HEK293 (cell line): Measurements from ENCODE around the gene RFTN1.
A peak's percentile ranks its signal among the peaks of the same experiment; 100 is the strongest.

Experiments
- CTCF ChIA-PET: fragments of 350-600 bp; formaldehyde crosslinking; extraction: SDS; loops from one replicate; lab custom pipeline; 2021; ENCODE audit warnings: antibody characterized with exemption; lab: Yijun Ruan, JAX
- POLR2A ChIA-PET: fragments of 300-600 bp; formaldehyde crosslinking; extraction: SDS; loops from one replicate; lab custom pipeline; 2020; ENCODE audit warnings: antibody characterized with exemption, inconsistent platforms; lab: Yijun Ruan, JAX
- H3K27ac ChIP-seq: fragments of 200-500 bp; sonication (Bioruptor generic); 2 replicates; pipeline ENCODE4 v1.5.1; 2014; ENCODE audit warnings: low read depth, low read length, control low read depth, inconsistent platforms; ENCODE audit errors: extremely low read depth
- H3K36me3 ChIP-seq, 2 experiments: fragments of 200-500 bp in 1 of 2; sonication (Bioruptor generic) in 1 of 2; 1 replicate in 1 of 2; 2 replicates in 1 of 2; pipeline ENCODE4 v1.5.1; 2014 to 2017; ENCODE audit warnings: inconsistent platforms in 2 of 2, low read length in 2 of 2; ENCODE audit not compliant: control insufficient read depth in 2 of 2, insufficient read depth in 1 of 2
- H3K4me1 ChIP-seq: fragments of 200-500 bp; sonication (Bioruptor generic); 2 replicates; pipeline ENCODE4 v1.5.1; 2014; ENCODE audit warnings: mild to moderate bottlenecking, low read length, inconsistent platforms; ENCODE audit not compliant: control insufficient read depth, insufficient read depth
- H3K4me3 ChIP-seq: 2 replicates; pipeline ENCODE4 v1.5.1; 2011; ENCODE audit warnings: low read depth, mild to moderate bottlenecking, control low read depth, low read length, moderate library complexity
- H3K9me3 ChIP-seq: fragments of 200-500 bp; sonication (Bioruptor generic); 2 replicates; pipeline ENCODE4 v1.5.1; 2014; ENCODE audit warnings: low read depth, low read length, inconsistent platforms; ENCODE audit not compliant: control insufficient read depth, insufficient read depth
- KLF9 ChIP-seq: fragments of 450-650 bp; formaldehyde crosslinking; IDR thresholded peaks from 2 replicates; pipeline ENCODE4 v1.5.1; 2016; ENCODE audit warnings: missing biosample characterization, missing genetic modification characterization, low read depth
- OSR2 ChIP-seq: fragments of 450-650 bp; formaldehyde crosslinking; IDR thresholded peaks from 2 replicates; pipeline ENCODE4 v1.5.1; 2016; ENCODE audit warnings: missing biosample characterization, missing genetic modification characterization
- SP2 ChIP-seq: fragments of 450-650 bp; formaldehyde crosslinking; IDR thresholded peaks from 2 replicates; pipeline ENCODE4 v1.5.1; 2016; ENCODE audit warnings: missing biosample characterization, missing genetic modification characterization
- ZEB2 ChIP-seq: fragments of 450-650 bp; formaldehyde crosslinking; IDR thresholded peaks from 2 replicates; pipeline ENCODE4 v1.5.1; 2016; ENCODE audit warnings: missing biosample characterization, missing genetic modification characterization
- ZNF184 ChIP-seq: fragments of 450-650 bp; IDR thresholded peaks from 2 replicates; pipeline ENCODE4 v1.5.1; 2018; ENCODE audit warnings: missing biosample characterization, mild to moderate bottlenecking, missing genetic modification characterization
- ZNF37A ChIP-seq: fragments of 450-650 bp; IDR thresholded peaks from 2 replicates; pipeline ENCODE4 v1.5.1; 2018; ENCODE audit warnings: missing biosample characterization, missing genetic modification characterization
- ZNF571 ChIP-seq: fragments of 450-650 bp; formaldehyde crosslinking; IDR thresholded peaks from 2 replicates; pipeline ENCODE4 v1.5.0; 2017; ENCODE audit warnings: missing biosample characterization, missing genetic modification characterization
- ZNF654 ChIP-seq: fragments of 450-650 bp; formaldehyde crosslinking; IDR thresholded peaks from 2 replicates; pipeline ENCODE4 v1.5.1; 2016; ENCODE audit warnings: low read depth, missing biosample characterization, missing genetic modification characterization
- ZNF677 ChIP-seq: fragments of 450-650 bp; IDR thresholded peaks from 2 replicates; pipeline ENCODE4 v1.5.0; 2018; ENCODE audit warnings: missing biosample characterization, mild to moderate bottlenecking, missing genetic modification characterization, moderate library complexity
- TF ChIP-seq, protein P1 (sequence below): fragments of 450-650 bp; formaldehyde crosslinking; IDR thresholded peaks from 2 replicates; pipeline ENCODE4 v1.5.1; 2016; ENCODE audit warnings: missing biosample characterization, missing genetic modification characterization
- TF ChIP-seq, protein P2 (sequence below): fragments of 450-650 bp; formaldehyde crosslinking; IDR thresholded peaks from 2 replicates; pipeline ENCODE4 v1.5.1; 2016; ENCODE audit warnings: missing biosample characterization, missing genetic modification characterization
- TF ChIP-seq, protein P3 (sequence below): fragments of 450-650 bp; IDR thresholded peaks from 2 replicates; pipeline ENCODE4 v1.5.1; 2018; ENCODE audit warnings: missing biosample characterization, missing genetic modification characterization
- TF ChIP-seq, protein P4 (sequence below): fragments of 450-650 bp; formaldehyde crosslinking; IDR thresholded peaks from 2 replicates; pipeline ENCODE4 v1.5.1; 2016; ENCODE audit warnings: missing biosample characterization, missing genetic modification characterization
- TF ChIP-seq, protein P5 (sequence below): fragments of 450-650 bp; formaldehyde crosslinking; IDR thresholded peaks from 2 replicates; pipeline ENCODE4 v1.5.1; 2016; ENCODE audit warnings: missing biosample characterization, missing genetic modification characterization

Gene RFTN1

DNA sequence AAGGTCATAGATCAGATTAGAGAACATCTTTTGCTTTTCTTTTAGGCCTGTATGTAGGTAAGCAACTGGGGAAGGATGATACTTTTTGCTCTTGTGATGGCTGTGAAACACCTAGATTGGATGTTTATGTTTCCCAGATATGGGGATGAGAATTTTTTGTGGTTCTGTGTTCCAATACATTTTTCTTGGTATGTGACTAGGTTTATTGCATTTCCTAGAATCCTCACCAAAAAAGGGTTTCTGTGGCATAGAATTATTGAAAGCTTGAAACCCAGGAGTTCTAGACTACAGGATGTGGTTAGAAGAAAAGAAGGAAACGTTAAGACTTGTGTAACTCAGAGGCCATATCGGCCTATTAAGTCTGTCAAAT is 222.7 kb downstream of the RFTN1 start (continued):
- TF ChIP-seq, protein P1, sequence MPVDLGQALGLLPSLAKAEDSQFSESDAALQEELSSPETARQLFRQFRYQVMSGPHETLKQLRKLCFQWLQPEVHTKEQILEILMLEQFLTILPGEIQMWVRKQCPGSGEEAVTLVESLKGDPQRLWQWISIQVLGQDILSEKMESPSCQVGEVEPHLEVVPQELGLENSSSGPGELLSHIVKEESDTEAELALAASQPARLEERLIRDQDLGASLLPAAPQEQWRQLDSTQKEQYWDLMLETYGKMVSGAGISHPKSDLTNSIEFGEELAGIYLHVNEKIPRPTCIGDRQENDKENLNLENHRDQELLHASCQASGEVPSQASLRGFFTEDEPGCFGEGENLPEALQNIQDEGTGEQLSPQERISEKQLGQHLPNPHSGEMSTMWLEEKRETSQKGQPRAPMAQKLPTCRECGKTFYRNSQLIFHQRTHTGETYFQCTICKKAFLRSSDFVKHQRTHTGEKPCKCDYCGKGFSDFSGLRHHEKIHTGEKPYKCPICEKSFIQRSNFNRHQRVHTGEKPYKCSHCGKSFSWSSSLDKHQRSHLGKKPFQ: no peak
- TF ChIP-seq KLF9 (tag by site-specific recombination) (no peak), ZEB2 (tag by site-specific recombination) (no peak), SP2 (tag by site-specific recombination) (no peak), ZNF184 (tag by site-specific recombination) (no peak)
- TF ChIP-seq, protein P2, sequence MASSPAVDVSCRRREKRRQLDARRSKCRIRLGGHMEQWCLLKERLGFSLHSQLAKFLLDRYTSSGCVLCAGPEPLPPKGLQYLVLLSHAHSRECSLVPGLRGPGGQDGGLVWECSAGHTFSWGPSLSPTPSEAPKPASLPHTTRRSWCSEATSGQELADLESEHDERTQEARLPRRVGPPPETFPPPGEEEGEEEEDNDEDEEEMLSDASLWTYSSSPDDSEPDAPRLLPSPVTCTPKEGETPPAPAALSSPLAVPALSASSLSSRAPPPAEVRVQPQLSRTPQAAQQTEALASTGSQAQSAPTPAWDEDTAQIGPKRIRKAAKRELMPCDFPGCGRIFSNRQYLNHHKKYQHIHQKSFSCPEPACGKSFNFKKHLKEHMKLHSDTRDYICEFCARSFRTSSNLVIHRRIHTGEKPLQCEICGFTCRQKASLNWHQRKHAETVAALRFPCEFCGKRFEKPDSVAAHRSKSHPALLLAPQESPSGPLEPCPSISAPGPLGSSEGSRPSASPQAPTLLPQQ (tag by site-specific recombination): no peak
- TF ChIP-seq, protein P3, sequence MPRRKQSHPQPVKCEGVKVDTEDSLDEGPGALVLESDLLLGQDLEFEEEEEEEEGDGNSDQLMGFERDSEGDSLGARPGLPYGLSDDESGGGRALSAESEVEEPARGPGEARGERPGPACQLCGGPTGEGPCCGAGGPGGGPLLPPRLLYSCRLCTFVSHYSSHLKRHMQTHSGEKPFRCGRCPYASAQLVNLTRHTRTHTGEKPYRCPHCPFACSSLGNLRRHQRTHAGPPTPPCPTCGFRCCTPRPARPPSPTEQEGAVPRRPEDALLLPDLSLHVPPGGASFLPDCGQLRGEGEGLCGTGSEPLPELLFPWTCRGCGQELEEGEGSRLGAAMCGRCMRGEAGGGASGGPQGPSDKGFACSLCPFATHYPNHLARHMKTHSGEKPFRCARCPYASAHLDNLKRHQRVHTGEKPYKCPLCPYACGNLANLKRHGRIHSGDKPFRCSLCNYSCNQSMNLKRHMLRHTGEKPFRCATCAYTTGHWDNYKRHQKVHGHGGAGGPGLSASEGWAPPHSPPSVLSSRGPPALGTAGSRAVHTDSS: no peak

DNA sequence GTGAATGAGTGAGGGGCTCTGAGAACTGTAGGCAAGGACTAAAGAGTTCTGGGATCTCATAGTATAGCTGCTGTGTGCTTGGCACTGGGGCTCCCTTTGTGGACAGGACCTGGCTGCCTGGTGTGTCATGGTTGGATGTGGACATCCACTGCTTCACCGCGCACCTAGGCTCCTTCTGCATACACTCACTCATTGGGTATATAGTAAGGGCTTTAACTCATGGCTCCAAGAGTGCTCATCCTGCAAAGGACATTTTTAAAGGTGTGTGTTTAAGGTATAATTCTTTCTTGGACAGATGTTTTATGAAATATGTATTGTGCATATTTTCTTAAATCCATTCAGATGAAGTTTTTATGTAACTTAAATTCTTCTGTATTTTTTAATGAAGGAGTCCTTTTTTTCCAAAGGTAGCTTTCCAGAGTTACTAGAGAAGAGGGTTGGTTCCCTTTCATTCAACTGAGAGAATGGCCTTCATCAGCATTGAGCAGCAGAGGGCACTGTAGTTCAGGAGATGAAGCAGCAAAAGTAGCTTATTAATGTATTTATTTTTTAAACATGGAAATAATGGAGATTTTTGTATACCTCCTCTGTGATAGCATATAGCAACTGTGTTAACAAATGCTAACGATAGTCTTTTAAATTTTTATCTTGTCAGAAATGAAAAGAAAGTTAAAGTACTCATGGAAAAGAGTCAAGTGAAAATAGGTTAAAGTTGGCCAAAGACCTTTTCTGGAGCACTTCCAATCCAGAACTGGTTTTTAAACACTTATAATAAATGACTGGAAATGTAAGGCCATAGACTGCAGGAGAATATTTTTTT is 223.3 kb downstream of the RFTN1 start:
- no peaks in the 10 kb centered on the region for H3K4me1 ChIP-seq
- ChIA-PET CTCF (interaction anchor here (0.6 to 3.6 kb wide), 42 partner anchors 9 to 1510 kb away, joined by 3 to 67 read pairs (median 4); partner anchors contain the start of genes EAF1, METTL6 and OXNAD1), POLR2A (no interaction called here)
- TF ChIP-seq ZNF677 (tag by site-specific recombination) (no peak), ZNF571 (tag by site-specific recombination) (no peak), ZNF654 (tag by site-specific recombination) (peak; percentile 92), OSR2 (tag by site-specific recombination) (no peak), ZNF37A (tag by site-specific recombination) (no peak)
- TF ChIP-seq, protein P4, sequence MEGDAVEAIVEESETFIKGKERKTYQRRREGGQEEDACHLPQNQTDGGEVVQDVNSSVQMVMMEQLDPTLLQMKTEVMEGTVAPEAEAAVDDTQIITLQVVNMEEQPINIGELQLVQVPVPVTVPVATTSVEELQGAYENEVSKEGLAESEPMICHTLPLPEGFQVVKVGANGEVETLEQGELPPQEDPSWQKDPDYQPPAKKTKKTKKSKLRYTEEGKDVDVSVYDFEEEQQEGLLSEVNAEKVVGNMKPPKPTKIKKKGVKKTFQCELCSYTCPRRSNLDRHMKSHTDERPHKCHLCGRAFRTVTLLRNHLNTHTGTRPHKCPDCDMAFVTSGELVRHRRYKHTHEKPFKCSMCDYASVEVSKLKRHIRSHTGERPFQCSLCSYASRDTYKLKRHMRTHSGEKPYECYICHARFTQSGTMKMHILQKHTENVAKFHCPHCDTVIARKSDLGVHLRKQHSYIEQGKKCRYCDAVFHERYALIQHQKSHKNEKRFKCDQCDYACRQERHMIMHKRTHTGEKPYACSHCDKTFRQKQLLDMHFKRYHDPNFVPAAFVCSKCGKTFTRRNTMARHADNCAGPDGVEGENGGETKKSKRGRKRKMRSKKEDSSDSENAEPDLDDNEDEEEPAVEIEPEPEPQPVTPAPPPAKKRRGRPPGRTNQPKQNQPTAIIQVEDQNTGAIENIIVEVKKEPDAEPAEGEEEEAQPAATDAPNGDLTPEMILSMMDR (tag by site-specific recombination): peak; percentile 49; the same call in 1 of the 2 replicates
- TF ChIP-seq, protein P5, sequence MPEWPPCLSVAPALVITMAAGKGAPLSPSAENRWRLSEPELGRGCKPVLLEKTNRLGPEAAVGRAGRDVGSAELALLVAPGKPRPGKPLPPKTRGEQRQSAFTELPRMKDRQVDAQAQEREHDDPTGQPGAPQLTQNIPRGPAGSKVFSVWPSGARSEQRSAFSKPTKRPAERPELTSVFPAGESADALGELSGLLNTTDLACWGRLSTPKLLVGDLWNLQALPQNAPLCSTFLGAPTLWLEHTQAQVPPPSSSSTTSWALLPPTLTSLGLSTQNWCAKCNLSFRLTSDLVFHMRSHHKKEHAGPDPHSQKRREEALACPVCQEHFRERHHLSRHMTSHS (tag by site-specific recombination): no peak
- TF ChIP-seq, protein P2 (tag by site-specific recombination): no peak
- H3K36me3 ChIP-seq: peaks cover 0 to 41% of the 10 kb centered on the region in 2 experiments
- H3K4me3 ChIP-seq: no peak overlapping the region
- no peaks in the 10 kb centered on the region for H3K9me3 ChIP-seq
- no peak overlapping the region for H3K27ac ChIP-seq
